Measurements from ENCODE around the gene NRXN3. TPM values are rescaled to one million over a fixed set of nuclear protein-coding genes. Genes with fewer than 3 reads are reported as not detected.
A peak's percentile ranks its signal among the peaks of the same experiment; 100 is the strongest.

The NRXN3 gene
- total RNA-seq, 1 donor from 2014 or later, result 0.60 TPM

DNA sequence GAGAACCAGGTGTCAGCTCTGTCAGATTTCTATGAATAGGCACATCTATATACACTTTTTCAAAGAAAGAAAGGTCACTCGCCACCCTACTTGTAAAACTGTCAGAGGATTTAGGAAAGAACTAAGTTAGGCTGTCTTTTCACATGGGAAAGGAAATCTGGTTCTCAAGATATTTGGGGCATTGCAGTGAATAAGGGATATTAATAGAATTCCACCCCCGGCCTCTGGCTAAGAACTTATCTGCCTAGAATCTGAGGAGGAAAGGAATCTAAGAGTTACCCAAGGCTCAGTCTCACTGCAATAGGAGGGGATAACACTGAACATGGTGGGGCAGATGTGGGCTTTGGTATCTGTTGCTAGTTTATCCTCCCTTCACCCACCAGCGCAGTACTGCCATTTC lies 677.6 kb downstream of the NRXN3 start:
- no peak for ATAC-seq

DNA sequence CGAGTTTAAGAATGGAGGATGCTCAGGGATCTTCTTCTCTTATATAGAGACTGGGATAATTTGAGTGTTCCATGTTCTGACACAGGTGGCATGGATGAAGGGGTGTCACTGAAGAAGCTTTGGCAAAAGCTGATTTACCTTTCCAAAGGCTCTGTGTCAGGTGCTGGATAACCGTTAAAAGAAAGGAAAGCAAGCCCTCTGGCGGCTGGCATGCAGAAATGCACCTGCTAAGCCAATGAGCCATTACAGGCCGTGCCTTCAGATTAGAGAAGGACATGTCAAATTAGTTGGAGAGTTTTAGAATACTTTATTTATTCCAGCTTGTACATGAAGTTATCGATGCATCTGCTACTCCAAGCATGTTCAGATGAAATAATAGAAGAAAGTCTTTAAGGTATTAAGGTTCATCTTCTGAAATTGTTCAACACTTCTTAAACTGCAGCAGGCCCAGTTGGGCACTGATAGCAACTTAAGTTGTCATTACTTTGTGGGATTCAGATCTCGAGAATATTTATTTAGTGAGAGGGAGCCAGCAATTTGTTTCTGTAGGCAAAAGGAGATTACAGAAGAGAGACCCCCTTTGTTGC lies 678.2 kb downstream of the NRXN3 start:
- peak; percentile 74 for ATAC-seq

DNA sequence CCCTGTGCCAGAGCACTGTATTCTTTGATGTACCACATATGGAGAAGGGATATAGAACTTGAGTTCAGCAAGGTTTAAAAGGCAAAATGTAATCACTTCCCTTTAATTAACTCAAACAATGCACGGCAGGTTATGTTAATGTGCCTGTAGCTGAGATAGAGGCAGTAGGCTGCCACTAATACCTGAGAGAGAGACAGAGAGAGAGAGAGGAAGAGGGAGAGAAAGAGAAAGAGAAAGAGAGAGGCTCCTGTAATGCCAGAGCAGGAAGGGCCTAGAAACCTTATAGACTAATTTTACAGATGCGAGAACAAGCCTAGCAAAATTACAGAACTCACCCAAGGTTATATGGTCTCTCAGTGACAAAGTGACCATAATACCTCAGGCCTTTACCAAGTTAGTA lies 679.8 kb downstream of the NRXN3 start:
- ATAC-seq, result no peak

DNA sequence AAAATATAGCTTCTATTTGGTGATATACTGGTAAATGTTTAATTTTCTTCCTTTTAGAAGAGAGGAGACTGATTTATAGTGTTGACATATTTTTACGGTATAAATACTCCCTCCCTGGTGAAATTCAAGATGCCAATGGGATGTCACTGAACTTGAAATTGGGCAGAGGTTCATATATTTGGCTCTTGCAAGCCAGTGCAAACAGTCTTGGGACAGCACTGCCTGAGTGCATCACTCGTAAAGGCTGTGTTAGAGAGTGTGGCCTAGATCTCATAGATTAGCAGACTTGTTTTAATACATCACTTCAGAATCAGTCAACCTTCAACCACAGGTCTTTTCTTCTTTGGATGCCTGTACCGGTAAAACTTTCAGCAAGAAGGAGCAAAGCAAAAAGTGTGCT lies 681.0 kb downstream of the NRXN3 start:
- no peak for ATAC-seq

DNA sequence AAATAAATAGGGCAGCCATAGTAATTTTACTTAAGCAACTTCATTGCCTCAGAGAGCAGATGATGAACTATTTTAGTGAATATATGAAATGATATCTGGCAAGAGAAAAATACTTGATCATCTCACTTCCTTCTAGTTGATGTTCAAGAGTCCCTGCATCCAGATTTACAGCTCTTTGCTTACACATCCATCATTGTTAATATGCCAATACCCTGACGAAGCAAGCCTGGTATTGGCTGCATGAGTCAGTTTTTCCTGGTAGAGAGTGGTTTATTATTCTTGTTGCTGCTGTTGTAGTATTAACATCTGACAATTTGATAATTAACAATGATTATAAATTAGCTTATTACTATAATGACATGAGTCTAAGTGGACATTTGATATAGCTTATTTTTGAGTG lies 681.9 kb downstream of the NRXN3 start:
- ATAC-seq, result no peak

DNA sequence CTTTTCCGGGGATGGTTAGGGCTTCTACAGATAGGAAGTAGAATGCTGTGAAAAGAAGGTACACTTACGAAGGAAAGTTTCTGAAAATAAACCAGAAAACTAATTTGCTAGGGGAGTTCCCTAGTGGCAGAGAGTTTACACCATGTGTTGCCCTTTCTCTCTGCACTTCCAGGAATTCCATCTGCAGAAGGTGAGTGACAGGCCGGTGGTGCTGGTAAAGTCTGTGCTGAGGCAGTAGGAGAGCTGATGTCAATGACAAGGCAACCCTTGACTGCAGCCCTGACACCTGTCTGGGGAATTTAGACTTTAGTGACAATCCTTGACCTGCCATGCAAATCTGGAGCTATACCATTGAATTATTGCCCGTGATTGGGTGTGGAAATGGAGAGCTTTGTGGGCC lies 687.8 kb downstream of the NRXN3 start:
- ATAC-seq, result no peak

DNA sequence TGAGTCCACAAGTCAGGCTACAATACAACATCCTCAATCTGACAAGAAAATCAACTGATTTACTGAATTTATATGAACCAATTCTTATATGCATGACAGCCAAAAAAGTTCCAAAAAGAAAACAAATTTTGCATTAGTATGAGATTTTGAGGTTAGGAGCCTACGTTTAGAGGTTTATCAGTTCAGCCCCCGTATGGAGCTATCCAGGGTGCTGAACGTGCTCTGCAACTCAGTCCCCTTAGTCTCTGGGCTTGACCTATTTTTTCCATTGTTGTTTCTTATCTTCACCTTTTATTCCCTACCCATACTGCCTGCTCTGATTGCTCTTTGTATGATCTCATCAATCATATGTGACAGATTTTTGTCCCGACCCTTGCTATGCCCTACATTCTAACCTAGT lies 693.0 kb downstream of the NRXN3 start:
- no peak for ATAC-seq

DNA sequence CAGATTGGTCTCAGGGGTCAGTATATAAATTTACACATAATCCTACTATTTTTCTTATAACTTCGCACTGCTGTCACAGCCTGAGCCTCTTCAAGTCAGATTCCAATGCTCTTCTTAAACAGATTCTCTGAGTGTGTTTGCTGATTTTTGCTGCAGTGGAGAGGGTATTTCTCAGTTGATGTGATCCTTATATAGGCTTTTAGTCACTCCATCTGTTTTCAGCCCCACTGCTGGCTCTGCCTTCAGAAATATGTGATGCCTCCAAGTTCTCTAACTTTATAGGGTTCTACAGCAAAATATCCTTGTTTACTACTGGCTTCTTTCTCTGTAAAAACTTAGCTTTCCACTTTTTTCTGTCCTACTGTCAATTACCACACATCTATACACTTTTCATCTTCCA lies 702.7 kb downstream of the NRXN3 start:
- ATAC-seq, result no peak

DNA sequence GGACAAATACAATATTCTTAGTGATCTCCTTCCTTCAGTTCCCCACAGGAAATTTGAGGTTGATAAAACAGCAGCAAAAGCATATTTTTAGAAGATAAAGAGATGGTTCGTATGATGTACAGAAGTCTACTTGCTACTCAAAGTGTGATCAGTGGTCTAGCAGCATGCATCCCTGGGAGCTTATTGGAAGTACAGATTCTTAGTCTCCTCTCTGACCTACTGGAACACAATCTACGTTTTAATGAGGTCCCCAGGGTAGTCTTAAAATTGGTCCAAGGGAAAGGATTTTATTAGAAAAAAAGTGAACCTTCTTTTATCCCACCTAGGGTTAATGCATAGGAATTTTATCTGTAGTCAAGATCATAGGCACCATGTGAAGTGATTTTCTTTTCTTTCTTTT lies 703.4 kb downstream of the NRXN3 start:
- no peak for ATAC-seq

DNA sequence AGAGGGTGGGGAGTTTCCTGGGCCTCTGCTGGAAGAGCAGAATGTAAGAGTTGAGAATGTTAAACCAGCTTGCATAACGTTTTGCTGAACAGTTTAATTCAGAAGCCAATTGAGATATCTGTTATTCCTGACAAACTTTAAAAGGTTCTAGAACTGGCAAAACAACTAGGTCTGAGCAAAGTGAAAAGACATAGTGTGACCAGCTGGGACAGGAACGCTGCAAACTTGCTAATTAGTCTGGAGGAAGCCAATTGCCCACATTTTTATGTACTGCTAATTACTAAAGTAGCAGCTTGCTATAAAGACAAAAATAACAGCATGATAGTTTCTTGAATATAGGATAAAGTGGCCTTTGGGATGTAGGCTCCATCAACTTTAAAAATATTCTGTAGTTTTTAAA lies 704.9 kb downstream of the NRXN3 start:
- no peak for ATAC-seq

DNA sequence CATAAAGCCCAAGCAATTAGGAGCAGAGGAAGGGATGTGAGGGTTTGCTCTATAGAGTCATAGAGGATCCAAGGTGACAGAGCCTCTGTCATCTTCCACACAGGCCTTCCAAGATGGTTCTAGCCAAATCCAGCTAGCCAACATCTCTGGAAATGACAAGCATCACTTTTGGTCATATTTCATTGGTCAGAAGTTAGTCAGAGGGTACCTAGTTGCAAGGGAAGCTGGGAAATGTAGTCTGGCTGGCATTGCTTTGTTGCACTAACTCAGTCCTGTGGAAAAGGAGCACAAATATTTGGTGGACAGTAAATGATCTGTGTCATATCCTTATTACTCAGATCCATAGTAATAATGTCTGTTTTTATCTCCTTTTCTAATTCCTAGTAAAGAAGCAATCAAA lies 715.7 kb downstream of the NRXN3 start:
- ATAC-seq, result no peak

DNA sequence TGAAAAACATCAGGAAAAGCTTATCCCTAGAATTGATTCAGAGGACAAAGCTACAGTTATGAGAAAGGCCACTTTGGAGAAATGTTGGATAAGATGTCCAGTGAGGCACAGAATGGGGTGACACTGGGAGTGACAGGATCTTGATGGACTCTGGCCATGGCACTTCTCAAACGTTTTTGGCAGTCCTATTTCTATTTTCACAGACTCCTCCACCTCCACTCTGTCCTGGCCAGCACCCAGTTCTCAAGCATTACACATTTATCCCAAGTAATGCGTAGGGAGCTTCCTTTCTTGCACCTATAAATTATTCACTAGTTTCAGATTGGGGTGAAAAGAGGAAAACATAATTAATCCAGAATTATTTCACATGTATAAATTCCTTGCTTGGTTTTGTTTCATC lies 727.3 kb downstream of the NRXN3 start:
- ATAC-seq, result no peak

DNA sequence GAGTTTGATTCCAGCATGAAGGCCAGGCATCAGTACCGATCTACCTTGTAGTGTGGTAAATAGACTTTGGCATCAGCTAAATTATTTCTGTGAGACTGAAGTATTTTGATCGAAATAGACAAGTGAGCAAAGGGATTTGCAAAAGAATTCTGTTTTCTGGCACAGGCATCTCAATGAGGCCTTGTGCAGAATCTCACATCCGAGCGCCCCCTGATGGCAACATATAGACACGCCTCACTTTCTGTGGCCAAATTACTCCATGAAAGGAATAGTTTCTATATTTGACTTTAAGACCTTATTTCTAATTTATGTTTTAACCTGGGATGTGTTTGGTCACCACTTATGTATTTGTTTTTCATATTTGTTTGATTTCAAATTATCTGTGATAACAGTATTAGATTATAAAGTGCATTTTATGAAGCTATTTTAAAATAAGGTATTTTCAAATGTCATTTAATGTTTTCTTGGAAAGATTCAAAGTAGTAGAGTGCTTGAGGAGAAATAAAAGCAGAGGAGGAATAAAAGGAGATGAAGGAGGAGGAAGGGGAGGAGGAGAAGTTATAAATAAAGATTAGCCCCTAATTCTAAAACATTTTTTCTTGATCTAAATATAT lies 731.9 kb downstream of the NRXN3 start:
- ATAC-seq, result no peak

DNA sequence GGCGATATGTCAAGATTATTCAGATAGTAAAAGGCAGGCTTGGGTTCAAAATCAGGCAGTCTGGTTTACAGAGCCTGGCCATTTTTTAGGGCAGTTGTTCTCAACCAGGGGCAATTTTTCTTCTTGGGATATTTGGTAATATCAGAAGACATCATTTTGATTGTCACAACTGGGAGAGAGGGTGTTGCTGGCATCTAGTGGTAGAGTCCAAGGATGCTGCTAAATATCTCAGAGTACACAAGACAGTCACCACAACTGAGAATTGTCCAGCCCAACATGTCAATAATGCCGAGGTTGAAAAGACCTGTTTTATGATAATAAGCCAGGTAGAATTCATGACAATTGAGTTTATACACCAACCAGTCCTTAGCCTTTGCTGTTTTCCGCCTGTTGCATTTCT lies 733.9 kb downstream of the NRXN3 start:
- ATAC-seq, result no peak

DNA sequence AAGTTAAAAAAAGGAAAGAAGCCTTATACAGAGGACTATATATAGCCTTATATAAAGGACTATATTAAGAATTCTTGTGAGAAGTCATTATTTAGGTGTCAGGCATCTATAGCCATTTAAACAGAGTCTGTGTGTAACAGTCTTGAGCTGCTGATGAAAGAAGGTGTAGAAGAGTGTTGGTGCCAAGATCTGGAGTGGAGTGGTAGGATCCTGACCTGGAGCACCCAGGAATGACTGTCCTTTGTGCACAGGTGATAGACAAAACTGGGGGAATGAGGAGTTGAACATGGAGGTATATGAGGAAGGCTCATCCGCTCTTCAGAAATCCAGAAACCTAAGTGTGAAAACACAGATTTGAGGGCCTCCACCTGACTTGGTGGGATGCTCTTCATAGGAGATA lies 747.3 kb downstream of the NRXN3 start:
- no peak for ATAC-seq

DNA sequence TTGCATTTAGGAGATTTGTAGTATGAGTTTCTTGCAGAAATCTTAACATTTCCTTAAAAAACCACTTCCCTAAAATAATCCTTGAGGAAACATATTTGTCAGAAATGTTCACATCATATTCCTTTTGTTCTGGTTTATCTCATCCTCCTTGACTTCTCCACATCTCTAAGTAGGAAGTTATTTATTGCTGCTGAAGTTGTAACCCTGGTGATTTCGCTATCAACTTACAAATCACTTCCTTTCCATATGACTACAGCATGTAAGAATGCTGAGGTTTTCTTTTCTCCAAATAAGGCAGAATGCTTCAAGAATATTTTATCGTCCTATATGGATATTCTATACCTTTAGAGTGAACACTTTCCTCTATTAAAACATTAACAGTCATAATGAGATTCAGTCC lies 751.7 kb downstream of the NRXN3 start:
- ATAC-seq, result no peak

DNA sequence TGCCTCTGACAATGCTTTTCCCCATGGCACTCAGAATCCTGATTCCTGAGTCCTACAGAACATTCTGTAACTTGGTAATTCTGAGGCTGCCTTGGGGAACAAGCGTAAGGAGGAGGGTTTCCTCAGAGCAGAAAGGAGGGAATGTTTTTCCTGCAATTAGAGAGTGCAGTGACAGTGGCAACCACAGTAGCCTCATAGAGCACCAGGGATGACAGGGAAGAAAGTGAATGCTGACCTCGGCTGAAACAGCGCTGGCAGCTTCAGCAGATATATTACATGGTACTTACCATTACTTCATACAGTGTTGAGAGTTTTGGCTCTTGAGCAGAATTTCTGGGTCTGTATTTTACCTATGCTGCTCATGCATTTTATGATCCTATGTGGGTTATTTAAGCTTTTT lies 757.1 kb downstream of the NRXN3 start:
- no peak for ATAC-seq

DNA sequence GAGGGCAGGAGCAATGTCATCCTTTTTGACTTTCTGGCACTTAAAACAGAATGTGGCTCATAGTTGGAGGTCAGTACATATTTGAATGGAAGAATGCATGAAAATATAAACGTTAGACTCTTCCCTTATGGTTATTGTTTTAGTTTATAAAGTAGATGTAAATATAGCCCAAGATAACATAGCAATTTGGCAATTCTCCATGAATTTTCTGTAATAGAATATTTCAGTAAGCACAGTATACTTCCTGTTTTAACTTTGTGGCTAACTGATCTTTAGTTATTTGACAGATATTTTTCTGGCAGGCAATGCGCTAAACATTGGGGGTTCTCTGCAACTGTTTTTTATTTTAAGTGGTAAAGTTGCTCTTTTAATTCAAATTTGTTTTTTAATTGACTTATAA lies 763.0 kb downstream of the NRXN3 start:
- ATAC-seq, result no peak

DNA sequence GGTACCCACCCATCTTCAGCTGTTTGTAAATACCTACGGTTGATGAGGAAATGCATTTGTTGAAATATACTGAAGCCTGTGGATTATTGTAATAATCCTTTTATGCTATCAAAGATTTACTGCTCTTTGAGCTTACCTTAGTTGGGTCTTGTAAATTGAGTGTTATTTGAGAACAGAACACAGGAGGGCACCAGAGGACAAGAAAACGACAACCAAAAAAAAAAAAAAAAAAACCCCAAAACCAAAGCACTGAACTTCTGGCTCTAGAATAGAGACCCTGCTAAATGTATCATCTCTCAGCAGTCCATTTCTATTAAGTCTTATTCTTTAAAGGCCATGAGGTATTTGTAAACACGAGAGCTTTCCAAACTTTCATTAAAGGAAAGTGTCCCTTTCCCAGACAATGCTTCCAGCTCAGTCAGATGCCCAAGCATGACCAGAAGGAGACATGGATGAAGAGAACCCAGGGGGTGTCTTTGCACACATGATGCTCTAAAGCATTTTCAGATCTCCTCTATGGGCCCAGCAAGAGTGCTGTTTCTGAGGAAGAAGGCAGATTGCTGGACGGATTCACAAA lies 763.9 kb downstream of the NRXN3 start:
- no peak for ATAC-seq

DNA sequence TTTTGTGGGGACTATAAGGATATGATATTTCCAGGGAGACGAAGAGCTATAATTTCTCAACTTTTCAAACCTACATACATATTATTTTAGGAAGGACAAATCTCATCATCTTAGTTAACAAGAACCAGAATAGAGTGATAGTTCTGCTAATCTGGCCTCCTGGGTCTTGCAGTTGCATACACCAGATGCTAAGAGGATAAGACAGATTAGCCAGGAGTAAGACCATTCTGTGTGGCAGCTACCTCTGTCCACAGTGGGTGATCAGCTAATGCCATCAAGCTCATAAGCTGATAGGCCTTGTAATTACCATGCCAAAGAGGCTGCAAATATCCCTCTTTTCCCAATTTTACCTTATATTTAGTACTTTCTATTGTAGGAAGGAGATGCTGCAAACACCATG lies 776.8 kb downstream of the NRXN3 start:
- no peak for ATAC-seq

DNA sequence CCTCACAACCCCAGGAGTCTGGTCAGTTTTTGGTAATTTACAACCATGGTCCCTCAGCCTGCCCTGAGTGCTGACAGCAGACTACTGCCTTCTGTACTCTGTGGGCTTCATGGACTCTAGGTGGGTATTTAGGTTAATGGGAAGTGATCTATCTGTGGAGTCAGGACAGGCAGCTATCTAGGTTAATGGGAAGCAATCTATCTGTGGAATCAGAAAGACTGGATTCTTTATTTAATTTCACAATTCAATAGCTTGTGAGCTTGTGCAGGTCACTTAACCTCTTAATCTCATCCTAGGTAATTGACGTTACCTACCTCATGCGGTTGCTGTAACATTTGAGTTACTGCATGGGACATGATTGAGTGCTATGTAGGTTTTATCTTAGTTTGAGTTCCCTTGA lies 777.5 kb downstream of the NRXN3 start:
- no peak for ATAC-seq

DNA sequence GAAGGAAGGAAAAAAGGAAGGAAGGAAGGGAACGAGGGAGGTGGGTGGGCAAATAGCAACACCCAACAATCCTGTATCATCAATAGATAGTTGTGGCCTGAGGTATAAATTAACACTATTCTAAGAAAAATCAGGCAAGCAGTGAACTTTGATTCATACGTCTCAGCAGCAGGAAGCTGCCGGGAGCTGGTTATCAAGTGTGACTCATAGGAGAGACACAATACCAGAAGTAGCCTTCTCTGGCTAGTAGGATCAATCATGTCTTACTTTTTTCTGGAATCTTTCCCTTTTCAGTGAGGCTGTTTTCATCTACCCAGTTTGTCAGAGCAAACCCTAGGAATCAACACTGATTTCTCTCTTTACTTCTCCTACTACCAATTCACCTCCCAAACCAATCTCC lies 780.5 kb downstream of the NRXN3 start:
- no peak for ATAC-seq

DNA sequence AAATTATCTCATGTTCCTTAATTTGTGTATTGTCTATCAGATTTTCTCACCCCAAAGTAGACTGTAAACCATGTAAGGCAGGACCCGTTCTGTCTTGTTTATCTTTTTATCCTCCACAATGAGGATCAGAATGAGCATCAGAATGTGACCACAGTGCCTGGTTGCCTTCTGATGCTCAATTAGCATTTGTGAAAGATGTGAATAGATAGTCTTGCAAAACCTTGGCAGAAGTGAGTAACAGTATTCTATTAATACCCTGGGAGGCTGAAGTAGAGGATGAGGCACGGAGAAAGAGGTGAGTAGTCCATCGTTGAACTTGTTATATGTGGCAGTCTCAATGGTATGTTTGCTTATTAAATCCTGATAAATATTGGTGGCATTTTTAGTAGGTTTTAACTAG lies 781.4 kb downstream of the NRXN3 start:
- no peak for ATAC-seq

DNA sequence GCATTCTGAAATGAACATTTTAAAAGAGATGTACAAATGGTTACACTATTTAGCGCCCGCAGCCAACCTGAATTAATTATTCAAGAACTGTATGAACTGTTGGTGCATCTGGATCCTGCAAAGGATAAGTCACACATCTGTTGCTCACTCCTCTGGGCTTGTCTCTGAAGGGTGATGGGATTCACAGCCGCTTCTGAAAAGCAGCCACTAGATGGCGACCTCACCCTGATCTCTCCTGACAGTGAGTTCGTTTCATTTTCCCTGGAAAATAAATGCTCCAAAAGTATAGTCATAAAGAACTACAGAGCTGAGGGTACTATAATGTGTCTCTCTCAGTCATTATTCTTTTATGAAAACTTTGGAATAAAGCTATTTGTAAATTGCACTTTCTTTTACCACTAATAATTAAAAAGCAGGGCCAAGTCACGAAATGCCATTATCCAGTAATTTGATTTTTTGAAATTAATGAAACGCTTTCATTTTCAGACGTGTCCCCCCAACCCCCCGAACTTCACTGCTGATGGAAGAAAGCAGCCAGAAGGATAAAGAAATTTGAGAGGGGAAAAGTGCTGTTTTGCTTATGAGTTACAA lies 789.6 kb downstream of the NRXN3 start:
- ATAC-seq, result peak; percentile 66
